Posterior cingulate gyrus (tissue), 11 donors: ENCODE measurements around the gene SH3RF2.

Source experiments
- DNase-seq, 10 donors: peaks; one replicate each; pipeline versions ENCODE4 v3.0.0 to v3.0.0-alpha.2; 2020 to 2021; ENCODE audit warnings: mixed read lengths in 3 of 10
- intact Hi-C: fragments of 100-400 bp; cut with DNase I; formaldehyde crosslinking; loops from one replicate; pipeline ENCODE4 v1.15.1; 2023

The SH3RF2 gene

DNA sequence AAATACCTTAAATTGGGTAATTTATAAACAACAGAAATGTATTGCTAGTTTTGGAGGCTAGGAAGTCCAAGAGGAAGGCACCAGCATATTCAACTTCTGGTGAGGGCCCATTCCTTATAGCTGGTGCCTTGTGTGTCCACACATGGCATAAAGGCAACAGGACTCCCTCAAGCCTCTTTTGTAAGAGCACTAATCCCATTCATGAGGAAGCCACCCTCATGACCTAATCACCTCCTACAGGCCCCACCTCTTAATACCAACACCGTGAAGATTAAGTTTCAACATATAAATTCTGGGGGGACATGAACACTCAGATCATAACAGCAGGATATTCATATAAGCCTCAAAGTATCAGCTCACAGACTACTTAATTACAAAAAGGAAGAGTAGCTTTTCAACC is 173.0 kb downstream of the SH3RF2 start:
- no peak for DNase-seq
- intact Hi-C loops: no loop called here

DNA sequence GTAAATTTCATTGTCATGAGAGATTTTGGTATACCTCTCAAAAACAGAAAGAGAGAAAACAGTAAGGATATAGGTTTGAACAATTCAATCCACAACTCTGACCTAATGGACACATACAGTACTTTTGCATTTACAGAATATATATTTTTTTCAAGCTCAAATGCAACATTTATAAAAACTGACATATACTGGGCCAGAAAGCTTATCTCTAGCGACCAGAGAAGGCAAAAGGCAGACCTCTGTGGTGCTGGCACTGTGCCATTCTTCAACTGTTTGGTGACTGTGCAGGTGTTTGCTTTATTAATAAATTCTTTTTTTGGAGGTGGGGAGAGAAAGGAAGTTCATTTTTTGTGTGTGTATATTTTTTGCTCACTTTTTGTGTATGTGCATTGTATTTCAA is 175.0 kb downstream of the SH3RF2 start:
- intact Hi-C loops: no loop called here
- DNase-seq: no peak

DNA sequence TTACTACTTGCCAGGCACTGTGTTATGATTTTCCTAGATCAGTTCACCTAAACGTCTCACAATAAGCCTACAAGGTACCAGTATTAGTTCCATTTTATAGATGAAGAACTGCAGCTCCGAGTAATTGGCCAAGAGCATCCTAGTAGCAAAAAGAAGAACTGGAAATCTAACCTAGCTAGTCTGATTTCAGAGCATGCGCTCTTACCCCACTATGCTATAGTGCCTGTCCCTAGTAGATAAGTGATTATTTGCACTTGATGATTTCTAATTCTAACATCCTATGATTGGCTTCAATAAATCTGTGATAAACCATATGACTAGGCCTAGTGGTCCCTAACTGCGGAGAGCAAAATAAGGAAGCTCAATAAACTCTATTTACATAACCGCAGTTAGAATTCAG is 176.1 kb downstream of the SH3RF2 start:
- intact Hi-C loops: no loop called here
- DNase-seq: no peak
